AG09319 (cell line): ENCODE measurements around the gene GRWD1.

Experiments used
- DNase-seq: peaks from one replicate; pipeline ENCODE4 v3.0.0-alpha.2; 2010; ENCODE audit warnings: low read depth; ENCODE audit errors: extremely low read depth
- TF ChIP-seq, protein P1 (sequence below): IDR thresholded peaks from 2 replicates; pipeline ENCODE4 v1.5.1; 2011; ENCODE audit warnings: low read depth, mild to moderate bottlenecking, inconsistent platforms, low read length, moderate library complexity

Gene GRWD1

DNA sequence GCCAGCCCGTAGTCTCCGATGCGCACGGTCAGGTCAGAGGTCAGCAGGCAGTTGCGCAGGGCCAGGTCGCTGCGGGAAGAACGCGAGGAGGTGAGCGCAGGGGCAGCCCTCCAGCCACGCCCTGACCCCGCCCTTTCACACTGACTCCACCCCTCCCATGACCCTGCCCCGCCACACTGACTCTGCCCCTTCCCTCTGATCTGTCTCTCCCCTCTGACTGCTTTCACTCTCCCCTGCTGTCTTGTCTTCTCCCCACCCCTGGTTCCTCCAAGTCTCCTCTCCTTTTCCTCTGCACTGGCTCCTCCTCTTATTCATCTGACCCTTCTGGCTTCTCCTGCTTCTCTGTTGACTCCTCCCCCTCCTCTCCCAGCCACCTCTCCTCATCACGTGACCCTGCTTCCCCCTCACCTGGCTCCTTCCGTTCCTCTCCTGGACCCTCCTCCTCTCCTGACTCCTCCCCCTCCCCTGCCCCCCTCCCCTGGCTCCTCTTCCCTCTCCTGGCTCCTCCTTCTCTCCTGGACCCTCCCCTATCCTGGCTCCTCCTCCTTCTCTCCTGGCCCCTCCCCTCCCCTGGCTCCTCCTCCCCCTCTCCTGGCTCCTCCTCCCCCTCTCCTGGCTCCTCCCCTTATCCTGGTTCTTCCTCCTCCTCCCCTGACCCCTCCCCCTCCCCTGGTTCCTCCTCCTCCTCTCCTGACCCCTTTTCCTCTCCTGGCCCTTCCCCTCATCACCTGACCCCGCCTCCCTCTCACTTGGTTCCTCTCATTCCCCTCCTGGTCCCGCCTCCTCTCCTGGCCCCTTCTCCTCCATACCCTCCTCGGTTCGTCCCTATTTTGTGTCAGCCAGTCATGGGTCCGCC, 55.9 kb downstream of the GRWD1 start:
- DNase-seq, result no peak
- TF ChIP-seq, protein P1, sequence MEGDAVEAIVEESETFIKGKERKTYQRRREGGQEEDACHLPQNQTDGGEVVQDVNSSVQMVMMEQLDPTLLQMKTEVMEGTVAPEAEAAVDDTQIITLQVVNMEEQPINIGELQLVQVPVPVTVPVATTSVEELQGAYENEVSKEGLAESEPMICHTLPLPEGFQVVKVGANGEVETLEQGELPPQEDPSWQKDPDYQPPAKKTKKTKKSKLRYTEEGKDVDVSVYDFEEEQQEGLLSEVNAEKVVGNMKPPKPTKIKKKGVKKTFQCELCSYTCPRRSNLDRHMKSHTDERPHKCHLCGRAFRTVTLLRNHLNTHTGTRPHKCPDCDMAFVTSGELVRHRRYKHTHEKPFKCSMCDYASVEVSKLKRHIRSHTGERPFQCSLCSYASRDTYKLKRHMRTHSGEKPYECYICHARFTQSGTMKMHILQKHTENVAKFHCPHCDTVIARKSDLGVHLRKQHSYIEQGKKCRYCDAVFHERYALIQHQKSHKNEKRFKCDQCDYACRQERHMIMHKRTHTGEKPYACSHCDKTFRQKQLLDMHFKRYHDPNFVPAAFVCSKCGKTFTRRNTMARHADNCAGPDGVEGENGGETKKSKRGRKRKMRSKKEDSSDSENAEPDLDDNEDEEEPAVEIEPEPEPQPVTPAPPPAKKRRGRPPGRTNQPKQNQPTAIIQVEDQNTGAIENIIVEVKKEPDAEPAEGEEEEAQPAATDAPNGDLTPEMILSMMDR, result no peak

DNA sequence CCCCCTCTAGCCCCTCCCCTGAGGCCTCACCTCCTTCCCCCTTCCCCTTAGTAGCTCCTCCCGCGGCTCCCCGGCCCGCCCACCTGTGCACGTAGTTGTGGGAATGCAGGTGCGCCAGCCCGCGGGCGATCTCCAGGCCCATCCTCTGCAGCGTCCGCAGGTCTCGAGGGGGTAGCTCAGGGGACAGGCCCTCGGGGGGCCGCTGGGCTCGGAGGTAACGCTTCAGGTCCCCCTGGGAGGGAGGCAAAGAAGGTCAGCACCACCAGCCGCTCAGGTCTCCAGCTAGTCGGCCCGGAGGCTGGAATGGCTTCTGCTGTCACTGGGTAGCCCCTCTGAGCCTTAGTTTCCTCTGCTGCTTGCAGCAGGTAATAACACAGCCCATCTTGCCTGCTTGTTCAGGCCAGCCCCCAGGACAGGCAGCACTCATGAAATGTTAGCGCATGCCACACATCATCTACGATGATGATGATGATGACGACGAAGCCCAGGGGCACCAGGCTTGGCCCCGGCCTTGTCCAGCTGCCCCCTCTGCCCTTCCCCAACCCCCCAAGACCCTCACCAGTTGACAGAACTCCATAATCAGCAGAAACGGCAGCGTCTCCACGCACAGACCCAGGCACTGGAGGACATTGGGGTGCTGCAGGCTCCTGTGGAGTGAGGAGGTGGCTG, 56.7 kb downstream of the GRWD1 start:
- DNase-seq, result no peak
- TF ChIP-seq, protein P1, result no peak

DNA sequence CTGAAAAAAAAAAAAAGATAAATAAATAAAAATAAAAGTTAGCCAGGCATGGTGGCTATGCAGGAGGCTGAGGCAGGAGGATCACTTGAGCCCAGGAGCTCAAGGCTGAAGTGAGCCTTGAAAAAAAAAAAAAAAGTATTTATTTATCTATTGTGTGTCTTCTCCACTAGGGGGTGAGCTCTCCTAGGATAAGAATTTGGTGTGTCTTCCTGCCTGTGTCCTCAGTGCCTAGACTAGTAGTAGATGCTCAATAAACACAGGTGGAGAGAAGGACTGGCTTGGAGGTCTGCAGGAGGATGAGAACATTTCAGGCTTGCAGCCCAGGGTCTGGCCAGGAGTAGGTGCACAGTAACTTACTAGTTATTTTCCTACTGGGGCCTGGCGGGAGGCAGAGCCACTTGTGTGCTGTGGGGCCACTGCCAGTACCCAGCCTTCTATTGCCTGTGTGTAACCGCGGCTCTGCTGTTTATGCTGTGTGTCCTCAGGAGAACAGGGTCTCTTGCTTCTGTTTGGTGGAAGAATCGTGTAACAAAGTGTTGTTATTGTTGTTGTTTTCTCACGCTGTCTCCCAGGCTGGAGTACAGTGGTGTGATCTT, 60.5 kb downstream of the GRWD1 start:
- peak; percentile 10 for DNase-seq
- TF ChIP-seq, protein P1, result peak; percentile 42
